GM19043 (cell line): ENCODE results near the gene SLC30A2.

Experiments
- ATAC-seq: cut with Tn5 transposase; IDR thresholded peaks from one replicate; pipeline ENCODE4 v1.9.1; 2021; ENCODE audit warnings: low read depth; ENCODE audit not compliant: unreplicated experiment

SLC30A2 gene

GRCh38 chr1:26043765-26044164 lies 2.2 kb downstream of the SLC30A2 start:
- ATAC-seq, result no peak

- no peak for ATAC-seq
These were observed 3.9 kb downstream of the SLC30A2 start for GRCh38 chr1:26041978-26042377.

GRCh38 chr1:26041401-26041800 lies 4.5 kb downstream of the SLC30A2 start:
- no peak for ATAC-seq

DNA sequence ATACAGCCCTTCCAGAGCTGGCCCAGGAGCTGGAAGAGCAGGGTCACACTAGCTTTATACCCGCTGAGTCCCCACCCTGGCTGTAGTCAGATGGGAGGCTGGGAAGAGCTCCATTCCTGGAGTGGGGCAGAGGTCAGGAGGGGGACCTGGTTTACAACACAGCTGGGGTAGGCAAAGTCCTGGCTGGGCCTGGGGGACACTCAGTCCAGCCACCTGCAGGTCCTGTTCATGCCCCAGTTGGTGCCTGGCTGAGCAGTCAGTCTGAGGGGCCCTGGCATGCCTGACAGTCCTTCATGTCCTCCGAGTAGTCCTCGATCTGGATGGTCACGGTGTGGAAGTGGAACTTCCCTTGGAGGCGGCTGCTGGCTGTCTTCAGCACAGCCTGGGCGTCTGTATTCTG lies 7.0 kb downstream of the SLC30A2 start:
- no peak for ATAC-seq

- no peak for ATAC-seq
These were observed 7.4 kb downstream of the SLC30A2 start for GRCh38 chr1:26038477-26038876.

GRCh38 chr1:26037904-26038303 lies 8.0 kb downstream of the SLC30A2 start:
- ATAC-seq, result no peak

DNA sequence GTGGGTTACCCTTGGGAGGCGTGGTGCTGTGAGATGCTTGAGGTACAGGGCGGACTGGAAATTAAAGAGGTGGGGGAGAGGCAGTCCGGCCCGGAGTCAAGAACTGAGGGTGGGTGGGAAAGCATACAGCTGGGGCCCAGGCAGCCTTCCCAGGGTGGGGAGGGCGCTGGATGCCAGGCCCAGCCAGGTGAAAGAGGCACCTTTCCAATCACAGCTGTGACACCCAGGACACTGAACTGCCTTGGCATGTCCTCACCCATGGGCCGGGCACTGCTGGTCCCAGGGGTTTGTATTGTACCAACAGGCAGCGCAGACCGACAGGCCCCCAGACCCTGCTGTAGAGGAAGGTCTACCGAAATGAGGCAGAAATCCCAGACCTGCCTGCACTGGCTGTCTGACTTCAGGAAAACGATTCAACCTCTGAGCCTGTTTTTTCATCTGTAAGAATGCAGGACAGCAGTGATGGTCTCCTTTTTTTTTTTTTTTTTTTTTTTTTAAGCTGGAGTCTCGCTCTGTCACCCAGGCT lies 9.1 kb downstream of the SLC30A2 start:
- ATAC-seq, result no peak

DNA sequence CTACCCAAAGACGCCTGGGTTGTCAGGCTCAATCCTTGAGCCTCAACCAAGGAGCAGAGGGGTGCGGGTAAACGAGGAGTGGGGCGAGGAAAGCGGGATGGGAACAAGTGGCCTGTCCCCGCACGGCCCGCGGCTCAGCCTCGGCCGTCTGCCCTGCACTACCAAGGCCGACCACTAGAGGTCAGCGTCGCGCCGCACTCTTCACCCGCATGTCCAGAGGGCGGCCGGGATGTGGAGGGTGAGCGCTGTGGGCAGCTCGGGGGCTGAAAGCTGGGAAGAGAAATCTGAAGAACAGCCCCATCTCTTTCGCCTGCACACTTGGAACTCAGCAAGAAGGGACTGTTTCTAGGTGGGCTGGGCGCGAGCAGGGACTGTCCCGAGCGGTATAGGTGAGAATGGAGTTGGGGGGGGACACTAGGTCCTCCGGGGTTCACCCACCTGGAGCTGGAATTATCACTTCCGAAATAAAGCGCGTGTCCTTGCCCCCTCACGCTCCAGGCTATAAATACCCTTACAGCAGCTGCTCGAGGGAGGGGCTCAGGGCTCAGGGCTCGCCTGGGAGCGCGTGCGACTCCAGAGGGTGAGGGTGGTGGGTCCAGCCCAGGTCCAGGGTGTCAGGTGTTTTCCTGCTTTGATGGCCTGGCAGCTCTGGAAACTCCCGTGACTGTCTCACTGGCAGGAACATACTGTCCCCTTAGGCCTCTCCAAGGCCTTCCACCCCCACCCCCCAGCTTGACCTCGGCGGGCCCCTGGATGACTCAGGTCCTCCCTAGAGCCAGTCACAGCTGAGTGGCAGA lies 9.8 kb downstream of the SLC30A2 start:
- peak; percentile 59 for ATAC-seq

DNA sequence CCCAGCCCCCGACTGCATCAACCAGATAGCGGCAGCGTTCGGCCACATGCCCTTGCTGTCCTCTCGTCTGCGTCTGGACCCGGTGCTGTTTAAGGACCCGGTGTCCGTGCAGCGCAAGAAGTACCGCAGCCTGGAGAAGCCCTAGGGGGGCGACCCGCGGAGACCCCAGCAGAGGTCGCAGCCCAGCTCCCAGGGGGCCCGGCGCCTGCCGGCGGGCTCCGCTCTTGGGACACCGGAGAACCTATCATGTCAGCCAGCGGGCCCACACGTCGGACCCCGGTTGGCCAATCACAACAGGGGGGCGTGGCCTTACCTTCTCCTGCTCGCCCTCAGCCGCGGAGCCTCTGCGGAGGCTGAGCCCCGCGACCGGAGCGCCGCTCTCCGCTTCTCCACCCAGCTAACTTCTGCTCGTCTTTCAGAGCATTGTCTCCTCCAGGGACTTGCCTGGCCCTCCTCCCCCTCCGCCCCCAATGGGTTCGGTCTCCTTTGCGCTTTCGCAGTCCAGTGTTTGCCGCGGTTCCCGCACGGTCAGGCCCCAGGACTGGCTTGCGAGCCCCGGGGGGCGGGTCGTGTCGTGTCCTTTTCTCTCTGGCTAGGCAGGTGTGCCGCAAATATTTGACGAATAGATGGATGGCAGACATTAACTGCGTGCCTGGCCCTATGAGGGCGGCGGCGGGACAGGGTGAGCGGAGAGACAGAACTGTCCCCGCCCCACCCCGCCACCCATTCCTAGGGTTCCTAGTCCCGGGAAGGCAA lies 10.5 kb downstream of the SLC30A2 start:
- ATAC-seq, result peak; percentile 90

DNA sequence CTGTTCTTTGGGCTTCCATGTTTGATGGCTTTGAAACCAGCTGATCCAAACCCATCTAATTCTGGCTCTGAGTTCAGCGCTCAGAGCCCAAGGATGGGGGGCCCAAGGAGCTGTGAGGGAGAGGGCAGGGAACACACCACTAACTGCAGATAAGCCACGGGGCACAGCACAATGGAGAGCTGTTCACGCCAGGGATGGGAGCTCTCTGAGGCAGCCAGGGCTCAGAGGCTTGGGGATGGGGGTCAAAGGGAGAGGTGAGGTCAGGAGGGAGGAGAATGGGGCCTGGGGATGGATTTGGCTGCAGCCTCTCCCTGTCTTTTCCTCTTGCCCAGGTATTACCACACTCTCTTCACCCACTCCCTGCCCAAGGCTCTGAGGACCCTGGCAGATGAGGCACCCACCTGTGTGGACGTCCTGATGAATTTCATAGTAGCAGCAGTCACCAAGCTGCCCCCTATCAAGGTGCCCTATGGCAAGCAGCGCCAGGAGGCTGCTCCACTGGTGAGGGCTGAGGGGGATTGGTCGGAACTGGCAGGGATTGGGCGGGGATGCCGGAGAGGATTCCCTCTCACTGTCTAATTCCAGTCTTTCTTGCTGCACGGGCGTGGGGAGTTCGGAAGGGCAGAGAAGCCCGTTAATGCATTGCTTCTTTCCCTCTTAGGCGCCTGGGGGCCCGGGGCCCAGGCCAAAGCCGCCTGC lies 11.3 kb downstream of the SLC30A2 start:
- no peak for ATAC-seq

GRCh38 chr1:26032656-26033357 lies 13.1 kb downstream of the SLC30A2 start:
- ATAC-seq, result no peak

DNA sequence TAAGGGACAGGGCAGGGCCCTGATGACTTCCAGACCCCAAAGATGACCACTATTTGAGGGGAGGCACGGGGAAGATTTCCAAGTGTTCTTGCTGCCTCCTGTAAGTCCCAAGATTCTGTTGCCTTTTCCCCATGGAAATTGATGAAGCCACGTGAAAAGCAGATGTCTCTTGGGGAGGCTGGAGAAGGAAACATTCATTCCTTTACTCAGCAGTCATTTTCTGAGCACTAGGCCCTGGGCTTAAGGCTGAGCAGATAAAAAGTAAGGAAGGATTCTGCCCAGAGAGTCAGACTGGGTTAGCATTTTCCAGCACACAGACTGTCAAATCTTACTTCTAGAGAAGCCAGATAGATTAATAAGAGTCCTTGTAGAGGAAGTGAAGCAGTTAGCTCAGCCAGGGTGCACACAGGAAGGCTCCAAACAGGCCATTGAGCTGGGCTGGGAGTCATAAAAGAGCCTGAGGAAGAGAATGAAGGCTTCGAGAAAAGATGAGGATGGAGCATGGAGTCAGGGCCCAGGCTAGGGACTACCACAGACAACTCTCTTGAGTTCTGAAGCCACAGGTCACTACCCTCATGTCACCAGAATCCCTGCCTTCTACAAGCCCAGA lies 14.2 kb downstream of the SLC30A2 start:
- ATAC-seq, result no peak

GRCh38 chr1:26031196-26031595 lies 14.7 kb downstream of the SLC30A2 start:
- no peak for ATAC-seq

GRCh38 chr1:26029864-26030481 lies 15.9 kb downstream of the SLC30A2 start:
- ATAC-seq, result no peak

DNA sequence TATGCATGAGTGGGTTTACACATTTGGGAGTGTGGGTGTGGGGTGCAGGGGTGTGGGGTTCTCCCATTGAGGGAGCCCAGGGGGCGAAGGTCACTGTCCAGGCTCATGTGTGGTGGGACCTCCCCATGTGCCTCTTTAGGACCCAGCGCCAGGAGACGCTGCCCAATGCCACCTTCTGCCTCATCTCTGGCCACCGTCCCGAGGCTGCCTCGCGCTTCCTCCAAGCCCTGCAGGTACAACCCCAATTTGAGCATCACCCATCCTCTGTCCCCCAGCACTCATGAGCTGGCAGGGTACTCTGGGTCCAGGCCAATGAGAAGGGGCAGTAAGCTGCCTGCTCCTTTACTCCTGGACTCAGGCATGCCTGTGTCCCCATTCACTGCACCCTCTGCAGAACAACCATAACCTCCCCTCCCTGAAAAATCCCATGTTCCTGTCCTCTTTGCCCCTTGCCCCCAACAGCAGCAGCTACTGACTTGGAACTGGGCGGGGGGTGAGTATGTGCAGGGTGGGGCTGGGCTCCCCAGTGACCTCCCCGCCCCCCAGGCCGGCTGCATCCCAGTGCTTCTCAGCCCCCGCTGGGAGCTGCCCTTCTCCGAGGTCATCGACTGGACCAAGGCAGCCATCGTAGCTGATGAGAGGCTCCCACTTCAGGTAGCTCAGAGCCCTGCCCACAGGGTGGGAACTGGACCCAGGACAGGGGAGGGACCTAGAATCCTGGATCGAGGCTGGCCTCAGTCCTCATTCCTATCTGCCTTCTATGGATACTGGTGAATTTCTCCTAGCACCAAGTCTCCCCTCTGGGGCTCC lies 16.7 kb downstream of the SLC30A2 start:
- no peak for ATAC-seq

- no peak for ATAC-seq
These were observed 17.4 kb downstream of the SLC30A2 start for GRCh38 chr1:26028490-26028980.

DNA sequence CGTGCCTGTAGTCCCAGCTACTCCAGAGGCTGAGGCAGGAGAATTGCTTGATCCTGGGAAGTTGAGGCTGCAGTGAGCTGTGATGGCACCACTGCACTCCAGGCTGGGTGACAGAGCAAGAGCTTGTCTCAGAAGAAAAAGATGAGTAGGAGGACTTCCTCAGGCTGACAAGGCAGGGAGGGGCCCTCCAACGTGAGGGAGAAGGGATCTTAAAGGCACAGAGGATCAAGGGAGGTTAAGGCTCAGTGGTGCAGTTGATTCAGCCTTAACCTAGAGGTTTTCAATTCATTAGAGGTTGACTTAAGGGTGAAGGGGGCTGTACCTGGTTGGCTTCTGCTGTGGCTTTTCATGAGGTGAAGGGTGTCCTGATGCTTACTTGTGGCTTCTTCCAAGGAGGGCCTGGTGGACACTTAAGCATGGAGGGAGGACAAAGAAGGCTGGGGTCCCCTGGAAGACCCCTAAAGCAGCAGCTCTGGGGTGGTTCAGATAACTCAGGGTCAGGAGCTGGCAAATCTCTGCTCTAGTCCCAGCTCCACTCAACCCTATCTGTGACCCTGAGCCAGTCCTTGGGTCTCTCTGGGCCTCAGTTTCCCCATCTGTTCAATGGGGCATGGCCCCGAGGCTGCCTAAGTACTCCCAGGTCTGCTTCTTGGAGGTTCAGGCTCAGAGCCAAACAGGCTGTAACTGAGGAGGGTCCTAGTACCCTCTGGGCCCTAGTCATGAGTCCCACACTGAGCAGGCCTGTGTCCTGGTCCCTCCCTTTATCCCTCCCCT lies 18.0 kb downstream of the SLC30A2 start:
- ATAC-seq, result no peak

DNA sequence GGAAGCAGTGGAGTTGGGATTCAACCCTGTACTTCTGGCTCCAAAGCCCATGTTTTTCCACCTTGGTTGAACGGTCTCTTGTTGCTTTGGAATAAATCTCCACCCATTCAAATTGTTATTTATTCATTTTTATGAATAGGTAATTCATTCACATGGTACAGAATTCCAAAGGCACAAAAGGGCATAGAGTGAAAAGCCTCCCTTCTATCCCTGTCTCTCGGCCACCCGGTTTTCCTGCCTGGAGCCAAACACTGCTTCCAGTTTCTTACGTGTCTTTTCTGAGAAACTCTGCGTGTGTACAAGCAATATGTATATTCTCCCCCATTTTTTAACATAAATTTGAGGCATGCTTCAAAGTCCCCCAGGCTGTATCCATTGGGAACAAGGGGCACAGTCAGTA lies 20.4 kb downstream of the SLC30A2 start:
- ATAC-seq, result no peak
